GM19193 (cell line): ENCODE data around the gene AP1G1.

Experiments used
- POLR2A ChIP-seq: IDR thresholded peaks from 4 replicates; pipeline ENCODE4 v1.6.1; 2011; ENCODE audit not compliant: insufficient read depth, insufficient read length; ENCODE audit errors: extremely low read depth

The AP1G1 gene

DNA sequence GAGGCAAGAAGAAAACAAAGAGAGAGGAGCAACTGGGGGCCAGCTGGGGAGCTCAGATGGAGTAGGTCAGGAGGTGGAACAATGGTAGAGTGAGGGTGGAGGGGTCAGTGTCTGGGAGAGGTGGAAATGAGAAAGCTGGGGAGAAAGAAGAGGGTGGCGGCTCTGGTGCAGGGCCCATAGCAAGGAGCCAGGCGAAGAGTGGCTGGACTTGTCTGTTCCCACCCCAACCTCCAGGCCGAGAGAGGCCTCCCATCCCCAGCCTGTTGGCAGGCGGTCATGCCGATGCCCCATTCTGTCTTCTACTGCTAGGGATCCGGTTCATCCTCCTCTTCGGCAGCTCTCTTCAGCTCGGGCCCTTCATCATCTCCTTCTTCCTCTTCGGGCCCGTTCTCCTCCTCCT, 31.3 kb downstream of the AP1G1 start:
- TF ChIP-seq POLR2A = no peak

DNA sequence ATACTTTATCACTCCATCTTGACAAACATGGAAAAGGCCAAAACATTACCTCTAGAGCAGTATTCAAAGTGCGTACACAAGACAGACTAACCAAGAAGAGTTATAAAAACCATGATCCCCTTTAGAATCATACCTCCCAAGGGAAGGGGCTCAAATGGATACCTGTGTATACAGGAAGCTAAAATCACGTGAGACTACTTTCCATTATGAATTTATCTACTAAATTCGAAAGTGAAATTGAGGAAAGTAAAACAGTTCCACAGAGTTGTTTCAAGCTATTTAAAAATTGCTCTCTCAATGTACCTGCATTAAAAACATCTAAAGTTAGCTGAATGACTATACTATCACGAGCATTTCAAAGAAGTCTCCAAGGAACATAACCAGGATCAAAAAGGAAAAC, 32.7 kb downstream of the AP1G1 start:
- TF ChIP-seq POLR2A = no peak

DNA sequence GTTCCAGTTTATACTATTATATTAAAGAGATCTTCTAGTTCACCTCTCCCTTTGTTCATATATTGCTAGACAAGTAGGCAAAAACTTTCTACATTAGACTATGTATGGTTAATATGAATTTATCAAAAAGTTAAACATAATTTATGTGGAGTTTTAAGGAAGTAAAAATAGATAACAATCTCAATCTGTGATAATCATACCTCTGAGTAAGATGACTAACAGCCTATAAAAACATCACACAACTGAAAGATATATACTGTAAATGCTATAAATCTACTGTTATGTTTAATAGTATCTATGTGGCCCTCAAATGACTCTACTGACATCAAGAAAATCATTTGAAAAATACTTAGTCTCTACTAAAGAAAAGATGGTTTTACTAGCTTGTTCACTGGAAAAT, 37.1 kb downstream of the AP1G1 start:
- TF ChIP-seq POLR2A = no peak

DNA sequence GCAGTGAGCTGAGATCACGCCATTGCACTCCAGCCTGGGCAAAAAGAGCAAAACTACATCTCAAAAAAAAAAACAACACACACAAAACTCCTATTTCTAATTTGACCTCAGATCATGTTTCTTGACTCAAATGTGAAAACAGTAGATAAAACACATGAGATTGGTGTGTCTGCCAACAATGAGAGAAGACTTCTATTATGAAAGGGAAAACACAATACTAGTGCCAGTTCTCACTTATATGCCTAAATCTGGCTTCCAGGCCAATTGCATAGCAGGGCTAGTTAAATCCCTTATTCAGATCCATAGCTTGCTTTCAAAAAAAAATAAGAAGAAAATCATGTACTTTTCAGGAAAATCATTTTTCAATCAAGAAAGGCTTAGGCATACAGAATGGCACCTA, 39.4 kb downstream of the AP1G1 start:
- TF ChIP-seq POLR2A = no peak

DNA sequence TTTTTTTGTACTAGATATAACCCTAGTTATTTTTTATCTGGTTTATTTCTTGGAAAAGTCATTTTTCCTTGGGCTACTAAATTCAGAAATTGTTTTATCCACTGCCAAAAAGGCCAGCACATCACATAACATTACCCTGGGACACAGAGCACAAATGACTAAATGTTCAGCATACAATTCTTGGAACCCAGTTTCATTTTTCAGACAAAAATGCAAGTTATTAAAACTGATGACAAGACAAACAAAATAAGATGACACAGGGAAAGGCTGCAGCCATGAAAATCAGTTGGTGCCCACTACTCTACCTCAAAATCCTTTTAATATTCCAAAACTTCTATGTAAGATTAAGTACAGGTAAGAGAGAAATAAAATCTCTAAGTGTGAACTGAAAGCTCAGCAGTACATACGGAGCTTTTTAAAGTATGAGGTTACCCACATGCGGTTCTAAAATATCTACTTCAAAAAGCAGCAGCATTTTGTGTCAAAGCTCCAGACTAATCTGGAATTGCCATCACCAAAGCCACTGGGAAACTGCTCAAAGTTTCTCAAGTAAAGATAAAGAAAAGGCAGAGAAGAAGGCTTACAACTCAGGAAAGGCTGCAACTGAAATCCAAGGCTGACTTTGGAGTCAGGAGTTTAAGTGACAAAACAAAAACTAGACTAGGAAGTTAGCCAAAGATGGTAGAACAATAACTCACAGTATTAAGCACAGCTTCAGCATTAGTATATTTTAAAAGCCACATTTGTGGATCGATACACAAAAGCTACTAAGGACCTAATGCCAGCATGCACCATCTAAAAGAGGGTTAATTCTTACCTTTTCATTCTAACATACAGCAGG, 41.4 kb downstream of the AP1G1 start:
- TF ChIP-seq POLR2A = no peak

DNA sequence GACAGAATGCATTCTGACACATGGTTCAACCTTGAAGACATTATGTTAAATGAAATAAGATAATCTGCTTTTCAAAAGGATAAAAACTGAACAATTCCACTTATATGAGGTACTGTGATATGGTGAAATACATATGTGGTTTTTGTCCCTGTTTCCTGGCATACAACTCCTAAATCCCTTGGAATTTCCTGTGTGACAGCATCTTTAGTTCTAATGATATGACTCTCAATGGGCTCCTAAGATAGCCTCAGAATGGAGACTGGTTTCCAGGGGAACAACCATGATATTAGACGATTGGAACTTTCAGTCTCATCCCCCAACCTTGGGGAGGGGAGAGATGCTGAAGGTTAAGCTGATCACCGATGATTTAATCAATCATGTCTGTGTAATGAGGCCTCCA, 46.4 kb downstream of the AP1G1 start:
- TF ChIP-seq POLR2A = no peak

DNA sequence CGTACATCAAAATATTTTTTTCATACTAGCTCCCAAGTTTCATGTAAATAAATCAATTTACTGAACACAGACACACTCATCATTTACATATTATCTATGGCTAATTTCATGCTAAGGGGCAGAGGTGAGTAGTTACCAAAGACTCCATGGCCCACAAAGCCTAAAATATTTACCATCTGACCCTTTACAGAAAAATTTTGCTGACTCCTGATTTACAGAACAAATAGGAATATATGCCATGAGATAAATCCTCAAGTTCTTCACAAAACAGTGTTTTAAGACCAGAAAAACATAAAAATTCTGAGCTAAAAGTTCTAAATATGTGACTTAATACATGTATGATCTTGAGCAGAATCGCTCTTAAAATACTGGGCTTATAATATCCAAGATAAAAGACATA, 47.5 kb downstream of the AP1G1 start:
- TF ChIP-seq POLR2A = no peak

DNA sequence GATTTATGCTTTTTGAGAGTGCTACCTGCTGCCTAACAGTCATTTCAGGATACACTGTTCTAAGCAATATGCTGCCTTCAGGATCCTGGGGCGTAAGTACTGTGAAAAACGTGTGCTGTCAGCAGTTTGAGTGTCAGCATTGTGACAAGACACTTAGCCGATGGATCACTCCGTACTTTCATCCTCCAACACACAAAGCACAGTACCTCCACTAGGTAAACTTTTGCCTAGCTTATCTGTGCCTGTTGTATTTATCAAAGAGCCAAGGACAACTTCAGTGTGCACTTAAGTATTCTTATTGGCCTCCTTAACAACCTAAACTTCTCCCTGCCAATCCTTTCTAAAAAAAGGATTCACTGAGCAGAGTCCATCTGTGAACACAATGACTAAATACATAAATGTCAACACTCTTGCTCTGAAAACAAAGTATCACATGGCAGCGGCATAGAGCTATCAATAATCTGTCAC, 50.3 kb downstream of the AP1G1 start:
- TF ChIP-seq POLR2A = no peak

DNA sequence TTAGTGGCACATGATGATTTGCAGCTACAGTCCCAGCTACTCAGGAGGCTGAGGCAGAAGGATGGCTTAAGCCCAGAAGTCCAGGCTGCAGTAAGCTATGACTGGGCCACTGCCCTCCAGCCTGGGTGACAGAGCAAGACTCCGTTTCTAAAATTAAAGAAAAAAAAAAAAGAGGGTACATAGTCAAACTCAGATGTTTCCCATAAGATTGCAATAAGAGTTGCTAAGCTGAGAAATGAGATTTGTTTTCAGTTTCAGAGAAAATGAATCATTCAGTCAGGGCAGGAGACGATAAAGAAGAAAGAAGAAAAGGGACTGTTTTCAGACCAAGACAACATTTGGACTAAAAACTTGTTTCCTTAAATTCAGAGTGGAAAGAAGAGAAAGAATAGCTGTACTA, 54.0 kb downstream of the AP1G1 start:
- TF ChIP-seq POLR2A = no peak

DNA sequence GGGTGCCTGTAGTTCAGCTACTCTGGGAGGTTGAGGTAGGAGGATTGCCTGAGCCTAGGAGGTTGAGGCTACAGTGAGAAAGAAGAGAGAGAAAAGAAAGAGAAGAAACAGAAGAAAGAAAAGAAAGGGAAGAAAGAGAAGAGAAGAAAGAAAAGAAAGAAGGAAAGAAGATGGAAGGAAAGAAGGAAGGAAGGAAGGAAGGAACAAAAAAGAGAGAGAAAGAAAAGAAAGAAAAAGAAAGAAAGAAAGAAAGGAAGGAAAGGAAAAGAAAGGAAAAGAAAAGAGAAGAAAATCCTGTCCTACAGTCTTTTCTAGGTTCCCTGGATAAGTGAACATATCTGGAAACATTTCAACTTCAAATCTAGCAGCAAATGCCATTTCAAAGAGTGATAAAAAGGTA, 54.5 kb downstream of the AP1G1 start:
- no peak for TF ChIP-seq POLR2A

DNA sequence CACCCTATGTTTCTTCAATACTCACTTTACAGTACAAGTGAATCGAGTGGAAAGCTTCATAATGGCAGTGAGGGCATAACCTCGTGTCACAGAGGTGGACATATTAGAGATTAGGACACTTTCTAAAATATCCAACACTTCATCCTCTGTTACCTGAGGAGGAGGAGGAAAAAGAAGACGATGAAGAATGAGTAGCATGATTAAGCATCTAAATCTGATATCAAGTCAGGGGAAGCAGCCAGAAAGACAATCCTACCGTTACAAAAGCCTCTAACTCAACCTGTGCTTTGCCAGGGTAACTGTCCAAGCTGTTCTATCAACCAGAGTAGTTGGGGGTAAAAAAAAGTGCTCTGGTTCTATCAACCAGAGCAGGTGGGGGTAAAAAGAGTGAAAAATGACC, 60.4 kb downstream of the AP1G1 start:
- no peak for TF ChIP-seq POLR2A

DNA sequence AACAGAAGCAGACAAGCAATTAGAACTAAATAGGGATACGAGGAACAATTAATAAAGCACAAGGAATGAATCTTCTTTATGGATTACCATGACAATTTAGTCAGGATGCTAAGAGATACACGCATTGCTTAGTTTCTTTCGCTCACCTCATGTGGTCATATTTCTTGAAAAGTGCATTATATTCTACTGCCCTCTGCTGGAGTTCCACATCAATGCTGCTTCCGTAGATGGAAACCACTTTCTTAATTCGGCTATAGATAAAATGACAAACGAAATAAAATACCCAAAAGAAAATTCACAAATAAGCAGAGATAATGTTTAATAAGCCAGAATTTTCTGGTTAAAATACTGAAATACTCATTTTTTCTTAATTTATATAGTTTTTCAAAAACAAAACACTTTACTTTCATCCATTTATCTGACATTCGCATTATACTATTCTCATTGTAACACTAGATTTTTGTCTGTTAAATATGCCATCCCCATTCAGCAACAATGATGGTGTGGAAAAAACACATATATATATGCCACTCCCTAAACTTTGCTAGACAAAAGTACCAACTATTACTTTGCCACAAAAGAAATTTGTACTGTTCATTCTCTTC, 62.1 kb downstream of the AP1G1 start:
- TF ChIP-seq POLR2A = no peak

DNA sequence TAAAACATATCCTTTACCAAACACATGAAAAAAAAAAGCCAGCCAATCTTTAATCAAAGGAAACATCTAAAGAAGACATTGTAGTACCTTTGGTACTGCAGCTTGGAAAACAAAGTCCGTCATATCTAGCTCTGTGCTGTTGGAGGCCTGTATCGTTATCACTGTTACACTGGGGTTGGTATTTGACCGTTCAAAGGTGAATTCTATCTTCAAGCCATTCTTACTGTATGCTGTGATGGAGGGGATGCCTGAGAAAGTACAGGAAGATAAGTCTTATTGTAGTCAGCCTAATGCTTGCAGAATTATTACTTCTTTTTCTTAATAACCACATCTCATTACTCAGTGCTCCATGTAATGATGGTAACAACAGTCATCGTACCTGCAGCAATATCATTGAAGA, 69.8 kb downstream of the AP1G1 start:
- no peak for TF ChIP-seq POLR2A

DNA sequence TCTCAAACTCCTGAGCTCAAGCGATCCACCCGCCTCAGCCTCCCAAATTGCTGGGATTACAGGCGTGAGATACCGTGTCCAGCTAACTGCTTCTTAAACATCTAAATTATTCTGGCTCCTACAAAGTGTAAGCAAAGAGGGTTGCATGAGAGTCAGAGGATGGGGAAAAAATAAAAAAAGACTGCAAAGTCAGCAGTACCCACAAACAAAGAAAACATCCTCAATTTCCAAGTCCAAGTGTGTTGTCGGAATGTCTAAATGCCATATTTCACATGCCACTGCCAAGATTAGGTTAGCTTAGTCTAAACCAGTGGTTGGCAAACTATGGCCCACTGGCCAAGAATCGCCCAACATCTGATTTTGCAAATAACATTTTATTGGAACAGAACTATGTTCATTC, 71.1 kb downstream of the AP1G1 start:
- TF ChIP-seq POLR2A = no peak

DNA sequence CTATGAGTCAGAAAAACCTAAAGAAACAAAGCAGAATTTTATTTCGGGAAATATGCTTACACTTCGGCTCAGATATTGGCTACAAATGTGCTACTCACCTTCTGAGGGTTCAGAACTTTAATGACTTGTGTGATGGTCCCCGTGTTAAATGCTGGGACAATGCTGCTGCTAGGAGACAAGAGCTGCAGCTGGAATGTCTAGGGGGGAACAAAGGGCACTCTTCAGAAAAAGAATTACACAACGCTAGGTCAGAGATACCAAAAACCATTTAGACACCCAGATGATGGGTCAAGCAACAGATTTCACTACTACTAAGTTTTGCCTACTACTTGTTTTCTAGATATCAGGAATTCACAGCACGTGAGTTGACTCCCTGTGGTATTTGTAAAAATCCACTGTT, 74.1 kb downstream of the AP1G1 start:
- no peak for TF ChIP-seq POLR2A

DNA sequence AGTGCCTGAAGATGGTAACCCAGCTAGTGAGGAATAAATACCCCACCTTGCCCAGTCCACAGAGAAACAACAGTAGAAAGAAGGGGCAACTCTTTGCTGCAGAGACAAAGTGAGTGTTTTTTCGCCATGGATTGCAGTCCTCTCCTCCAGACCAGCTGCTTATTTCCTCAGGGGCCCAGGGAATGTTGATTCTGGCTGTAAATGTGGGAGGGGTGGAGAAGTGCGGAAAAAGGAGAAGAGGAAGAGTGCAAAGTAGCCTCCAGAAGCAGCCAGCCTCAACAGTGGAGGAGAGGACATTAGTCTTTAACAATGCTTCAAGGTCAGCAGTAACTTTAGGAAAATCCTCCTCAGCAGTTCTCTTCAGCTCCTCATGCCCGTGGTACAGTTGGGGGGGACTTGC, 76.0 kb downstream of the AP1G1 start:
- TF ChIP-seq POLR2A = no peak
